Caco-2 (cell line): ENCODE results near the gene GSTA5. TPM values are rescaled to one million over a fixed set of nuclear protein-coding genes. Genes with fewer than 3 reads are reported as not detected.
A peak's percentile ranks its signal among the peaks of the same experiment; 100 is the strongest.
"Not testable (repeated sequence)": the region's sequence is repeated elsewhere in the genome, so short reads cannot be mapped to it uniquely, and the experiment has no call there.

Source experiments
- BruUV-seq: library from RNA; stranded (reverse); fragments of 400-500 nt; replicated peaks from 2 replicates; lab custom pipeline; 2021; lab: Mats Ljungman, UMichigan
- CTCF ChIA-PET: fragments of 300-600 bp; sonication (Branson Sonifier 250); formaldehyde crosslinking; loops from one replicate; lab custom pipeline; 2022; ENCODE audit warnings: antibody characterized with exemption; lab: Charles Lee
- POLR2A ChIA-PET: fragments of 300-600 bp; sonication (Branson Sonifier 250); formaldehyde crosslinking; loops from one replicate; lab custom pipeline; 2022; ENCODE audit warnings: antibody characterized with exemption; lab: Charles Lee
- DNase-seq, 2 experiments: peaks; one replicate each; pipeline versions ENCODE4 v3.0.0 to v3.0.0-alpha.2; 2020 to 2022
- H3K27me3 ChIP-seq: replicated peaks from 2 replicates; pipeline ENCODE4 v1.6.0; 2011; ENCODE audit warnings: low read length; ENCODE audit not compliant: control insufficient read depth, insufficient read depth
- H3K36me3 ChIP-seq: 2 replicates; pipeline ENCODE4 v1.5.1; 2011; ENCODE audit warnings: low read length; ENCODE audit not compliant: control insufficient read depth, insufficient read depth
- H3K4me1 ChIP-seq: fragments of 250-450 bp; sonication (Bioruptor Pico); 2 replicates; pipeline ENCODE4 v1.5.1; 2020; ENCODE audit warnings: mild to moderate bottlenecking
- H3K4me3 ChIP-seq: 2 replicates; pipeline ENCODE4 v1.5.1; 2011; ENCODE audit warnings: low read depth, mild to moderate bottlenecking, control low read depth, low read length
- H3K9me3 ChIP-seq: fragments of 250-450 bp; sonication (Bioruptor Pico); 2 replicates; pipeline ENCODE4 v1.5.1; 2020; ENCODE audit warnings: mild to moderate bottlenecking, moderate library complexity
- H3K27ac Mint-ChIP-seq: one replicate; pipeline ENCODE4 v1.8.0; 2022; ENCODE audit warnings: mixed read lengths; ENCODE audit not compliant: unreplicated experiment
- H3K27me3 Mint-ChIP-seq: one replicate; pipeline ENCODE4 v1.8.0; 2022; ENCODE audit warnings: mixed read lengths; ENCODE audit not compliant: insufficient read depth, unreplicated experiment
- H3K36me3 Mint-ChIP-seq: one replicate; pipeline ENCODE4 v1.8.0; 2022; ENCODE audit warnings: mild to moderate bottlenecking, mixed read lengths; ENCODE audit not compliant: insufficient read depth, unreplicated experiment
- H3K4me1 Mint-ChIP-seq: one replicate; pipeline ENCODE4 v1.8.0; 2022; ENCODE audit warnings: low read depth, mixed read lengths; ENCODE audit not compliant: unreplicated experiment
- H3K4me3 Mint-ChIP-seq: one replicate; pipeline ENCODE4 v1.8.0; 2022; ENCODE audit warnings: mild to moderate bottlenecking, moderate library complexity, mixed read lengths; ENCODE audit not compliant: unreplicated experiment
- H3K9me3 Mint-ChIP-seq: one replicate; pipeline ENCODE4 v1.8.0; 2022; ENCODE audit warnings: mixed read lengths; ENCODE audit not compliant: unreplicated experiment
- intact Hi-C: fragments of 100-400 bp; cut with micrococcal nuclease; formaldehyde crosslinking; loops from one replicate; pipeline ENCODE4 v1.10.0; 2022; ENCODE audit not compliant: unreplicated experiment
- total RNA-seq: library from RNA; stranded (reverse); gene quantifications from 2 replicates; pipeline ENCODE4 v1.2.3, GENCODE V29; 2022
- TF ChIP-seq, protein P1 (sequence below), 2 experiments: fragments of 200-600 bp in 1 of 2; IDR thresholded peaks; 1 replicate in 1 of 2; 2 replicates in 1 of 2; pipeline versions ENCODE4 v1.5.1 to v1.8.0; 2011 to 2022; ENCODE audit warnings: antibody characterized with exemption in 1 of 2, control low read depth in 1 of 2, inconsistent platforms in 1 of 2, low read depth in 1 of 2, low read length in 1 of 2, mild to moderate bottlenecking in 1 of 2, moderate library complexity in 1 of 2; ENCODE audit not compliant: insufficient read depth in 1 of 2, severe bottlenecking in 1 of 2, unreplicated experiment in 1 of 2

The GSTA5 gene
- total RNA-seq, 1 experiment from 2014 or later: not detected

DNA sequence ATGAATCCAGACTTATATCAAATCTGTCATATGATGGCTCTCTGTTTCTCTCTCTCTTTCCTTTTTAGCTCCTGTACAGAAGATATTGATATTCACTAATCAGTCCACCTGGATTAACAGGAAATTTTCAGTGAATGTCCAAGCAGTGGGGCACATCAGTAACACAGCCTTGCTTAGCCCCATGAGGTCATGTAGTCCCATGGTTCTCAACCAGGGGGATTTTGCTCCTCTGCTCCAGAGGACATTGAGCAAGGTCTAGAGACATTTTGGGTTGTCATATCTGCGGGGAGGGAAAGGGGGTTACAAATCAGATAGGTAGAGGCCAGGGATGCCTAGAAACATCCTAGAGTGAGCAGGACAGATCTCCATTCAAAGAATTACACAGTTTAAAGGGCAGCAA lies 37.8 kb downstream of the GSTA5 start:
- no peaks in the 10 kb centered on the region for H3K27me3 Mint-ChIP-seq
- TF ChIP-seq, protein P1, sequence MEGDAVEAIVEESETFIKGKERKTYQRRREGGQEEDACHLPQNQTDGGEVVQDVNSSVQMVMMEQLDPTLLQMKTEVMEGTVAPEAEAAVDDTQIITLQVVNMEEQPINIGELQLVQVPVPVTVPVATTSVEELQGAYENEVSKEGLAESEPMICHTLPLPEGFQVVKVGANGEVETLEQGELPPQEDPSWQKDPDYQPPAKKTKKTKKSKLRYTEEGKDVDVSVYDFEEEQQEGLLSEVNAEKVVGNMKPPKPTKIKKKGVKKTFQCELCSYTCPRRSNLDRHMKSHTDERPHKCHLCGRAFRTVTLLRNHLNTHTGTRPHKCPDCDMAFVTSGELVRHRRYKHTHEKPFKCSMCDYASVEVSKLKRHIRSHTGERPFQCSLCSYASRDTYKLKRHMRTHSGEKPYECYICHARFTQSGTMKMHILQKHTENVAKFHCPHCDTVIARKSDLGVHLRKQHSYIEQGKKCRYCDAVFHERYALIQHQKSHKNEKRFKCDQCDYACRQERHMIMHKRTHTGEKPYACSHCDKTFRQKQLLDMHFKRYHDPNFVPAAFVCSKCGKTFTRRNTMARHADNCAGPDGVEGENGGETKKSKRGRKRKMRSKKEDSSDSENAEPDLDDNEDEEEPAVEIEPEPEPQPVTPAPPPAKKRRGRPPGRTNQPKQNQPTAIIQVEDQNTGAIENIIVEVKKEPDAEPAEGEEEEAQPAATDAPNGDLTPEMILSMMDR (IDR thresholded peaks at IDR 0.05; ENCODE audit: insufficient read depth in 1 of 2, low read depth in 1 of 2, low read length in 1 of 2, severe bottlenecking in 1 of 2, unreplicated experiment in 1 of 2): no peak
- no peaks in the 10 kb centered on the region for H3K9me3 Mint-ChIP-seq
- no peaks in the 10 kb centered on the region for H3K4me1 Mint-ChIP-seq
- intact Hi-C loops: loop anchor here (2.0 to 5.0 kb wide), 2 partner anchors 41 to 78 kb away; partner anchors contain the start of gene GSTA2
- no peak for DNase-seq
- H3K4me3 Mint-ChIP-seq: no peak overlapping the region
- Histone ChIP-seq H3K4me1 (no peaks in the 10 kb centered on the region), H3K27me3 (no peaks in the 10 kb centered on the region), H3K9me3 (no peaks in the 10 kb centered on the region), H3K4me3 (0 out of 2 replicates have a peak overlapping the region, but pooled peaks have one; percentile 21), H3K36me3 (no peaks in the 10 kb centered on the region)
- no peak overlapping the region for H3K27ac Mint-ChIP-seq
- no peaks in the 10 kb centered on the region for H3K36me3 Mint-ChIP-seq
- BruUV-seq: no TSS peak
- ChIA-PET POLR2A (no interaction called here), CTCF (no interaction called here)

DNA sequence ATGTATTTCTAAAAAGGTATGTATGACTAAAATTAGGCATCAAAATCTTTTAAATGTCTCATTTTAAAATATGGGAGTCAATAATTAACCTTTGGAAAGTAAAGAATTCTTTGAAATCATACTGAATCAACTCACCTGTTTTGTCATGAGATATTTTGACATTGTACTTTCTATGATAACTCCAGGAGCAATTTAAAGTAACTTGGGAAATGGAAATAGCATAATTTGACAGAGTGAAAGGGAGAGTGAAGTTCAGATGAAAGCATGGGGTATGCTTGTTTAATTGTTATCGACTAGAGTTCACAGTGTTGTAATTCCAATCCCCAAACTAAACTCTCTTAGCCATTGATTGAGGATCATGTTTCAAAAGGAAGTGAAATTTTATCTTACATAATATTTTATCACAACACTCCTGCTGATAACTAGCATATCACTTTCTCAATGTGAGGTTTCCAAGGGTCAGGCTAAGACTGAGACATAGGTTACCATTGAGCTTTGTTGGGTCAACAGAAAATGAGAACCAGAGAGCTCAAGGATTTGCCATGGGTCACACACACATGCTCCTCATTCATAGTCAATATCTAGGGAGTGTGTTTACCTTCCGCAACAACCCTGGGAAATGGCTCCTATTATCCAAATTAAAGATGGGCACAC lies 39.3 kb downstream of the GSTA5 start:
- Mint-ChIP-seq H3K4me3 (no peak overlapping the region), H3K36me3 (no peaks in the 10 kb centered on the region), H3K27me3 (no peaks in the 10 kb centered on the region), H3K27ac (no peak overlapping the region), H3K9me3 (no peaks in the 10 kb centered on the region), H3K4me1 (no peaks in the 10 kb centered on the region)
- TF ChIP-seq, protein P1 (IDR thresholded peaks at IDR 0.05; ENCODE audit: insufficient read depth in 1 of 2, low read depth in 1 of 2, low read length in 1 of 2, severe bottlenecking in 1 of 2, unreplicated experiment in 1 of 2): no peak
- no TSS peak for BruUV-seq
- H3K4me1 ChIP-seq: no peaks in the 10 kb centered on the region
- ChIA-PET POLR2A (no interaction called here), CTCF (no interaction called here)
- DNase-seq: no peak
- H3K9me3 ChIP-seq: no peaks in the 10 kb centered on the region
- H3K27me3 ChIP-seq: no peaks in the 10 kb centered on the region
- H3K36me3 ChIP-seq: no peaks in the 10 kb centered on the region
- intact Hi-C loops: loop anchor here (5.0 kb wide), 1 partner anchor 39 kb away; the partner anchor contains the start of gene GSTA2
- no peak overlapping the region for H3K4me3 ChIP-seq

DNA sequence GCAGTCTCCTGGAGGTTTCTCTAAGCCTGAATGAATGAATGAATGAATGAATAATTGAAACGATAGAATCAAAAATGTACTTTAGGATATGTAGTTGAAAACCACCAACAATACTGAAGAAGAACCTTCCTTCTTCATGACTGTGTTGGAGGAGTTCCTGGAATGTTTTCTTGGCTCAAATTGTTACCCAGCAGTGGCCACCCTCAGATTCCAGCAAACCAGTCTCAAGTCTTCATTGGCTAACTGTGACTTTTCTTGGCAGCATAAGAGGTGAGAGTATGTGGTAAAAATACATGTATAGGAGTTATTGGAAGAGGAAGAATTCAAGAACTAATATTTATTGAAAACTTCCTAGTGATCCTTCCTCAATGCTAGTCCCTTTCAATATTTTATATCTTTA lies 41.3 kb downstream of the GSTA5 start:
- H3K9me3 ChIP-seq, H3K36me3 Mint-ChIP-seq, H3K4me1 Mint-ChIP-seq, H3K36me3 ChIP-seq, H3K27ac Mint-ChIP-seq, DNase-seq, BruUV-seq, H3K4me3 Mint-ChIP-seq, H3K9me3 Mint-ChIP-seq, H3K4me1 ChIP-seq, H3K27me3 Mint-ChIP-seq, CTCF ChIA-PET, POLR2A ChIA-PET, H3K4me3 ChIP-seq, H3K27me3 ChIP-seq: not testable (repeated sequence)
- intact Hi-C loops: loop anchor here (10.0 kb wide), 1 partner anchor 766 kb away; no protein-coding TSS in a partner anchor

DNA sequence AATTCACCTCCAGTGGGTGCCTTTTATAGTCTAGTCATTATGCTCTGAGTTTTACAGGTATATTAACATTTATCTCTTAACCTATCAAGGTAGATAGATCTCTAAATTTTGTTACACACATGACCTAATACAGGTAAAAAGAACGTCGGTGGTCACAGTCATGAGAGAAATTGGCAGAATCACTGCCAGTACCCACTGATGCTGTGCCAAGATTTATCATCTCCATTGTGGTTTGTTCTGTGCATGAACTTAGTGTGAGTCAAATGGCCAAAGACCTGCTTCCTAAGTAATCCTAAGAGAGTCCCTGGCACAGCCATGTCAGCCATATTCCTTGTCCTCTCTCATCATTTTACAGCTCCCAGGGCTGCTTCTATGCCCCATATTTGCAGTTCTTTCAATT lies 46.2 kb downstream of the GSTA5 start:
- H3K27me3 Mint-ChIP-seq, CTCF ChIA-PET: not testable (repeated sequence)

More for the DNA sequence above, 46.2 kb downstream of the GSTA5 start:
- H3K27ac Mint-ChIP-seq, H3K36me3 Mint-ChIP-seq, H3K9me3 ChIP-seq, H3K36me3 ChIP-seq, H3K27me3 ChIP-seq, BruUV-seq, H3K4me3 ChIP-seq, DNase-seq, H3K4me1 ChIP-seq, H3K4me3 Mint-ChIP-seq, POLR2A ChIA-PET: not testable (repeated sequence)
- intact Hi-C loops: loop anchor here (10.0 kb wide), 1 partner anchor 770 kb away; no protein-coding TSS in a partner anchor
- Mint-ChIP-seq H3K9me3 (peaks cover 21% of the 10 kb centered on the region), H3K4me1 (peaks cover 14% of the 10 kb centered on the region)
